ENCODE measurements around the gene USH1G.

The USH1G gene

DNA sequence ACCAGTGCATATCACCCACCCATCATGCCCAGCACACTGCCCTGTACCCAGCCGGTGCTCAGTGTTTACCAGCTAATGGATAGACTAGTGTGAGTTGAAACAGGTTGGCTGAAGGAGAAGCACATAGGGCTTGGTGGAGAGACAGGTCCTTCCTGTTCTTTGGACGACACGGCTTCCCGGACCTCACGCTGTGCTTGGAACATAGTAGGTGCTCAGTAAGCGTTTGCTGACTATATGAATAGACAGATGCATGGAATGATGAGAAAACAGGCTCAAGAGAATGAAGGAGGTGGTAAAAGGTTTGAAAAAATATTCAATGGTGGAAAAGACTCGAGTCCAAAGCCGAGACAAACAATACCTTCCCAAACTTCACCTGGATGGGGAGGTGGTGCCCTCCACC, 22.8 kb downstream of the USH1G start:
- no peak for DNase-seq

GRCh38 chr17:74898376-74898946, 24.6 kb downstream of the USH1G start:
- no peak for DNase-seq

DNA sequence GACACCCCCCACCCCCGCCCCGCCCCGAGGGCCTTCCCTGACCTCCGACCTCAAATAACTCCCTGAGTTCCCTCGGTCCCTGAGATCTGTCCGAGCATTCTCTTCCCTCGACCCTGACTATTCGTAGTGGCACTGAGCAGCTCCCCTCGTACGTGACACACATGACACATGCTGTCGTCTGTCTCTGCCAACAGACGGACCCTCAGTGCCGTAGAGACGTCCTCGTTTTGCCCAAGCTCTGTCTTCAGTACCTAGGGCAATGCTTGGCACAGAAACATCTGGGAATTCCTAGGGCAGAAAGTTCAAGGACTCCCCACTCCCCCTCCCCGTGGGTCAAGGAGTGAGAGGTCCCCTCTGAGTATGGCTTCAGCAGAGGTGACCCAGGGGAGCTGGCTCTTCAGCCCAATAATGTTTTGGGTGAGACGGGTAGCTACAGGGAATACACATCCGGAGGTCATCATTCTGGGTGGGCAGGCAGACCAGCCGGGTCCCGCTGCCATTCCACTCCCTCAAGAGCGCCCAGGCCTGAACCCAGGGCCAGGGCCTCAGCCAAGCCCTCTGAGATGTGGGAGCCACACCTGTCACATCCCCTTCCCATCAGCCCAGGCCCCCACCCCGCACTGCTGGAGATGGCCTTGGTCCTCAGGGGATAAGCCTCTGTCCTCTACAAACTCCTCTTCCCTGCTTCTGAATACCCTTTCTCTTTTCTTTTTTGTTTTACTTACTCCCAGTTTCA, 29.0 kb downstream of the USH1G start:
- no peak for DNase-seq

GRCh38 chr17:74892974-74893911, 29.8 kb downstream of the USH1G start, which contains the start of gene FADS6:
Gene FADS6 (minus strand): TSS chr17:74893633. CDS start chr17:74893595, 38 bp downstream.
- no peak for DNase-seq

DNA sequence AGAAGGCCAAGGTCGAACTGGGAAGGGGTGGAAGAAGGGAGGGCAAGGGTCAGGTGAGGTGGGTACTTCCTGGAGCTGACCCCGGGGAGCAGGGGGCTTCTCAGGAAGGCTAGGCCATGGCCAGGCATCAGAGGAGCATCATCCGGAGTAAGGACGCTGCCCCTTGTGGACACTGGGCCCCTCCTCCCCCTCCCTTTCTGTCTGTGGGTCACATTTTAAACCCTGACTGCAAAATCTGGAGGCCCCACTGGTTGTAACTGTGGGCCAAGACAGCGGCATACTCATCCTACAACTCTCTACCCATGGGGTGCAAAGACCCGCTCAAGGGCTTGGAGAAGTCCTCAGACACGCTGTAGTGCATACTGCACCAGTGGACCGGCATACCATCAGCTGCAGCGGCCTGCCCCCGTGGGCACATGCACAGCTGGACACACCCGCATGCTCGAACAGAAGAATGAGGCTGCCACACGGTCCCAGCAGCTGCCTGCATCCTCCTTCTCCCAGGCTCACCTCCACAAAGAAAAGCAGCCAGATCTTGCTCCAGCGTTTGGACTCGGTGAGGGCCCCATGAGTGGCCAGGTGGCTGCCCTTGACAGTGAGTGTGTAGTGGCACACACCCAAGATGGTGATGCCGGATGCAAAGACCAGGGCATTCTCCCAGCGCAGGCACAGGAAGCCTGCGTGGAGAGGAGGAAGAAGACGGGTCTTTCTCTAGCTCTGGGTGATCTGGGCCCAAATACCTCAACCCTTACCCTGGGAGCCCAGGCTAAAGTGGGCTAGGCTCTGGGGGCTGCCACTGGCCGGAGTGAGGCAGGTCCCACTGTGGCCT, 30.8 kb downstream of the USH1G start:
- no peak for DNase-seq

GRCh38 chr17:74890554-74890953, 32.5 kb downstream of the USH1G start:
- no peak for DNase-seq

GRCh38 chr17:74888469-74888868, 34.6 kb downstream of the USH1G start:
- DNase-seq = no peak

- DNase-seq = no peak
Observed at GRCh38 chr17:74883241-74883745, 39.8 kb downstream of the USH1G start.

DNA sequence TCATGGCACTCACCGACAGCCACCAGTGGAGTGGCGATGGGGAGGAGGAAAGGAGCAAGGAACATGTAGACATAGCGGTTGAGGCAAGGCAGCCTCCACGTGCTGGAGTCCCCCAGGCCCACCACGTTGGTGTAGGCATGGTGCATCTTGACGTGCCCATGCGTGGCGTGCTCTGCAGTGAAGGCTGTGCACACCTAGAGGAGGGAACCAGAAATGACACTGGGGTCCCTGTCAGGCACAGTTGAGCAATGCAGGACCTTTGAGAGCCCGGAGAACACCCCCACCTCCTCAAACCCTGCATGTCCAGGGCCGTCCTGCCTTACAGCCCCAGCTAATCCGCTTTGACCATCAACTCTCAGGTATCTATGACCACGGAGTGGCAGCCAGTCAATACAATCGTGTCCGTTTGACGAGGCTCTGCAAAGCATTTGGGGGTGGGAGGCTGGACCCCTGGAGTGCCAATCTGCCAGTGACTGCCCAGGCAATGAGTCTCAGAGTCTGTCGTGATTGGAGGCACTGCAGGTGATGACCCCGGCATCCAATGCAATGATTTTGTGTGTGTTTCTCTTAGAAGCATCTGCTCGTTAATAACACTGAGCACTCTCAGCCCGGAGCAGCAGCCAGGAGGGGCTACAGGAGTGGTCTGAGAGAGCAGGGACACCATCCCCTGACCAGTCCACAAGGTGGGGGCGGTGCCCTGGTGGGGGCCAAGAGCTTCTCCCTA, 40.4 kb downstream of the USH1G start:
- DNase-seq = no peak

DNA sequence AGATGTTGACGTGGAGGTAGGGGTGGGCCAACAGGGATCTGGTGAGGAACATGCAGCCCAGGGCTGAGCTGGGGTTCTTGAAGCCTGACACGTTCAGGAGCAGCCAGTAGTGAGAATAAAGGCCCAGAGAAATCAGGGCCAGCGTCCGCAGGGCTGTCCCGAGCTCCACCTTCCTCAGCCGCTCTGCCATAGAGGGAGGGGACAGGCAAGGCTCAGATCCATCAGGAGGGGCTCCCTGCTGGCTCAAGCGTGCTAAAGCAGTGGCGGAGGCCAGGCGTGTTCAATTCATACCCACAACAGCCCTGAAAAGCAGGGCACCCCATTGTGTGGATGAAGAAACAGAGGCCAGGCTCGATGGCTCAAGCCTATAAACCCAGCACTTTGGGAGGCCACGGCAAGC, 42.0 kb downstream of the USH1G start:
- no peak for DNase-seq

- no peak for DNase-seq
Observed at GRCh38 chr17:74879308-74879707, 43.7 kb downstream of the USH1G start.

DNA sequence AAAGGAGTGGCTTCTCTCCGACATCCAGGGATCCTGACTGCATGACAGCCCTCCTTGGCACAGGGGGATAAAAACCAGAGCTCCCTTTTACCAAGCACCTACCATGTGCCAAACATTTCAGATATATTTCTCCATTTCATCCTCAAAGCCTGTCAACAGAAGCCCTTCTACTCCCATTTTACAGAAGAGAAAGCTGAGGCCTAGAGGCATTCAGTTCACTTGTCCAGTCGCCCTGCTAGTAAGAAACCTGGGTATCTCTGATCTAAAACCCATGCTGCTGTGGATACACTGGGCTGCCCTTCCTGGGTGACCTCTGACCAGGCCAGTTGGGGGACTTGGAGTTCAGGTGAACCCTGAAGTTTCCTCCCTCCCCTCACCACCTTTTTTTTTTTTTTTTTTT, 44.4 kb downstream of the USH1G start:
- no peak for DNase-seq

GRCh38 chr17:74877592-74878548, 45.2 kb downstream of the USH1G start:
- DNase-seq = no peak

- DNase-seq = no peak
Observed at GRCh38 chr17:74875977-74876593, 47.0 kb downstream of the USH1G start.

GRCh38 chr17:74875155-74875976, 47.7 kb downstream of the USH1G start:
- no peak for DNase-seq

DNA sequence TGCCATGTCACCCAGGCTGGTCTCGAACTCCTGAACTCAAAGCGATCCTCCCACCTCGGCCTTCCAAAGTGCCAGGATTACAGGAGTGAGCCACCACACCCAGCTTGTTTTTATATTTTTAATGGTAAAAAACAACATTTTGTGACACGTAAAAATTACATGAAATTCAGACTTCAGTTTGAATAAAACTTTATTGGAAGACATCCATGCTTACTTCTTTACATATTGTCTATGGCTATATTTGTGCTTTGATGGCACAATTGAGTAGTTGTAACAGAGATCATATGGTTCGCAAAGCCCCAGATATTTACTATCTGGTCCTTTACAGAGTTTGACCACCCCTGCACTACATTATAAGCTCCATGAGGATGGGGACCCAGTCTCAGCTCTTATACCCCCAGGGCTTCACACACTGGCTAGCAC, 48.4 kb downstream of the USH1G start:
- no peak for DNase-seq

DNA sequence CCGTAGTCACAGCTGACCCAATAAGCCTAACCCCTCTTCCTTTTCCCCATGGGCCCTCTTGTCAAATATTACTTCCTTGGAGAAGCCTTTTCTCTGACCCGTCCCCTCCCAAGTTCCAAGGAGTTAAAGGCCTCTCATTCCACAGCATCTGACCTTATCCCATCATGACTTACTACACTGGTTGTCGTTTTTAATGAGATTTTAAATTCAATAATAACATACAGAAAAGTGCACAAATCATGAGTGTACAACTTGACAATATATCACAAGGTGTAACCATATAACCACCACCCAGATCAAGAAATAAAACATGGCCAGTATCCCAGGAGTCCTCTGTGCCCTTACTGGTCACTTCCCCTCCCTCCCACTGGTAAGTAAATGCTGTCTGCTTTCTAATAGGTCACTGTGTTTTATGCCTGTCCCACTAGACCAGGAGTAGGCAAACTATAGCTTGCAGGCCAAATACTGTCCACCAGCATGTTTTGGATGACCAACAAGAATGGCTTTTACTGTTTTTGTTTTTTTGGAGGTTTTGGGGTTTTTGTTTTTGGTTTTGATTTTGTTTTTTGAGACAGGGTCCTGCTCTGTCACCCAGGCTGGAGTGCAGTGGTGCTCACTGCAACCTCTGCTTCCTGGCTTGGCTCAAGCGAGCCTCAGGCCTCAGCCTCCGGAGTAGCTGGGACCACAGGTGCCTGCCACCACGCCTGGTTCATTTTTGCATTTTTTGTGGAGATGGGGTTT, 49.0 kb downstream of the USH1G start:
- no peak for DNase-seq

Measured in DMS79 treated with DMSO at 0.1 percent for 48 hours (cell line).